Gastrocnemius medialis (tissue), 4 donors: Measurements from ENCODE around the gene SLC25A22. TPM values are rescaled to one million over a fixed set of nuclear protein-coding genes. Genes with fewer than 3 reads are reported as not detected.
A peak's percentile ranks its signal among the peaks of the same experiment; 100 is the strongest.

Experiments
- ATAC-seq, 2 donors: fragments of 150-250 bp; one replicate each; pipeline ENCODE4 v1.9.1; 2016
- DNase-seq, 2 donors: peaks; one replicate each; pipeline ENCODE4 v3.0.0-alpha.2; 2019
- H3K27ac ChIP-seq, 4 donors: fragments of 200-600 bp; sonication (generic); 1 replicate in 1 of 4; 2 replicates in 3 of 4; pipeline ENCODE4 v1.5.1; 2016 to 2018; ENCODE audit warnings: mild to moderate bottlenecking in 2 of 4, moderate library complexity in 1 of 4
- H3K27me3 ChIP-seq, 3 donors: fragments of 200-600 bp; sonication (generic) in 2 of 3; 1 replicate in 1 of 3; 2 replicates in 2 of 3; pipeline versions ENCODE4 v1.5.1 to v1.6.0; 2016 to 2019; ENCODE audit warnings: mild to moderate bottlenecking in 1 of 3, moderate library complexity in 1 of 3
- H3K36me3 ChIP-seq, 2 donors: fragments of 200-600 bp; sonication (generic) in 1 of 2; one replicate each; pipeline ENCODE4 v1.5.1; 2017 to 2018
- H3K4me1 ChIP-seq, 2 donors: fragments of 200-600 bp; sonication (generic) in 1 of 2; one replicate each; pipeline ENCODE4 v1.5.1; 2016 to 2017; ENCODE audit warnings: mild to moderate bottlenecking in 2 of 2
- H3K4me3 ChIP-seq, 4 donors: fragments of 200-600 bp; sonication (generic) in 3 of 4; 1 replicate in 1 of 4; 2 replicates in 3 of 4; pipeline ENCODE4 v1.5.1; 2016 to 2019; ENCODE audit warnings: mild to moderate bottlenecking in 2 of 4
- H3K9me3 ChIP-seq, 3 donors: fragments of 200-600 bp; sonication (generic) in 2 of 3; 1 replicate in 1 of 3; 2 replicates in 2 of 3; pipeline ENCODE4 v1.5.1; 2016 to 2019
- CTCF ChIP-seq, 5 experiments: fragments of 450-650 bp in 3 of 5; fragments of 200-600 bp in 2 of 5; sonication (generic) in 2 of 5; IDR thresholded peaks in 4 of 5; conservative IDR thresholded peaks in 1 of 5; 1 replicate in 4 of 5; 2 replicates in 1 of 5; pipeline ENCODE4 v1.5.1; 2016 to 2019; ENCODE audit warnings: antibody characterized with exemption in 5 of 5, mild to moderate bottlenecking in 3 of 5, moderate library complexity in 3 of 5
- POLR2A ChIP-seq, 2 donors: fragments of 450-650 bp; IDR thresholded peaks; one replicate each; pipeline ENCODE4 v1.6.1; 2017; ENCODE audit warnings: antibody characterized with exemption in 2 of 2, mild to moderate bottlenecking in 2 of 2, moderate library complexity in 2 of 2
- in situ Hi-C, 4 donors: fragments of 200-750 bp; cut with MboI; loops; one replicate each; pipeline versions ENCODE4 v1.15.0 to v1.8.0; 2017; ENCODE audit warnings: low sequenced_read_pairs in 4 of 4
- intact Hi-C: fragments of 100-400 bp; cut with DNase I; formaldehyde crosslinking; loops from one replicate; pipeline ENCODE4 v1.15.1; 2023; ENCODE audit warnings: low total_unique reads
- total RNA-seq, 4 donors: library from RNA; depleted of rRNA; stranded (reverse); fragments of >200 nt; gene quantifications; one replicate each; pipeline versions ENCODE4 v1.1.0 to v1.2.3, GENCODE V29; 2016

Gene SLC25A22
- total RNA-seq, 4 donors from 2014 or later, result 0.80 to 1.5 (median 1.0) TPM; not detected in 1

GRCh38 chr11:747158-748006, 50.7 kb downstream of the SLC25A22 start, which contains the start of gene TALDO1:
TALDO1 (plus strand) TSS chr11:747464; CDS start chr11:747482, 18 bp downstream.
- TF ChIP-seq POLR2A (IDR thresholded peaks at IDR 0.05), result peak; percentile 77 to 92
- TF ChIP-seq CTCF (IDR thresholded peaks at IDR 0.05 in 4 of 5, conservative IDR thresholded peaks at IDR 0.05 in 1 of 5), result peak in 4 of 5 experiments; percentile 9 to 46 (median 27)
- in situ Hi-C loops (loop anchor here in 1 of 4 donors (25.0 kb wide), 1 partner anchor 185 kb away; the partner anchor contains the start of genes LMNTD2 and RASSF7), intact Hi-C loops (loop anchor here (1.0 to 5.0 kb wide), 4 partner anchors 17 to 51 kb away; partner anchors contain the start of genes DEAF1, GATD1, SLC25A22 and TMEM80)
- Histone ChIP-seq H3K27ac (peak within 1 kb of the TSS; percentile 78 to 98 (median 93)), H3K4me1 (peaks cover 13 to 16% of the 10 kb centered on the region in 2 donors), H3K36me3 (no peaks in the 10 kb centered on the region), H3K27me3 (no peaks in the 10 kb centered on the region), H3K9me3 (no peaks in the 10 kb centered on the region), H3K4me3 (peak within 1 kb of the TSS; percentile 67 to 99 (median 85))
- peak; percentile 83 to 88 for DNase-seq
- peak; percentile 91 to 92 for ATAC-seq

DNA sequence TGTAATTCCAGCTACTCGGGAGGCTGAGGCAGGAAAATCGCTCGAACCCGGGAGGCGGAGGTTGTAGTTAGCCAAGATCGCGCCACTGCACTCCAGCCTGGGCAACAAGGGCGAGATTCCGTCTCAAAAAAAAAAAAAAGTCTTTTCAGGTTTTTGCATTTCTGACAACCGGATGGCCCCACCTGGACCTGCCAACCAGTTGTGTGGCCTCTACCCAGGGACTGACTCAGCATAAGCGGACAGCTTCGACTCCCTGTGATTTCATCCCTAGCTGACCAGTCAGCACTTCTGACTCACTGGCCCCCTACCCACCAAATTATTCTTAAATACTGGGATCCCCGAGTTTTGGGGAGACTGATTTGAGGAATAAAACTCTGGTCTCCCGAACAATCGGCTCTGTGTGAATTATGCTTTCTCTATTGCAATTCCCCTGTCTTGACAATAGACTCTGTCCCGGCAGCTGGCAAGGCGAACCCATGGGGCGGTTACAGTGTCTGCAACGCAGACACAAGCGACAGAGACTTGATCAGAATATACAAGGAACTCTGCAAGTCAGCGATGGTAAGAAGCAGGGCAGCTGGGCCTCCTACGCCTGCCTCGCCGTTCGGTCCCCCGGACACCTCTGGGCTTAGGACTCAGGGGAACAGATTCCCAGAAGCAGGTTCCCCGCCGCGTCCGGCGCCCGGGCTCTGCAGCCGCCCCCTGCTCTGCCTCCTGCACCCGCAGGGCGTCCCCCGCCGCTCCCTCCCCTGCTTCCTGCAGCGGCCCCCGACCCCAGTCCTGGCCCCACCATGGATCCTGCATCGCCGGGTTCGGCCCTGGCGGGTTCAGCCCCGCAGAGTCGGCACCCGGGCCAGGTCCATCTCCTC, 51.6 kb downstream of the SLC25A22 start:
- Histone ChIP-seq H3K27ac (peak overlapping the region; percentile 78 to 98 (median 93)), H3K9me3 (no peaks in the 10 kb centered on the region), H3K27me3 (no peaks in the 10 kb centered on the region), H3K4me1 (peaks cover 13 to 16% of the 10 kb centered on the region in 2 donors), H3K36me3 (no peaks in the 10 kb centered on the region), H3K4me3 (peak overlapping the region; percentile 67 to 99 (median 85))
- TF ChIP-seq POLR2A (IDR thresholded peaks at IDR 0.05), result no peak
- TF ChIP-seq CTCF (IDR thresholded peaks at IDR 0.05 in 4 of 5, conservative IDR thresholded peaks at IDR 0.05 in 1 of 5), result no peak
- intact Hi-C loops (loop anchor here (1.0 to 5.0 kb wide), 3 partner anchors 31 to 52 kb away; partner anchors contain the start of genes DEAF1, GATD1, SLC25A22 and TMEM80), in situ Hi-C loops (loop anchor here in 1 of 4 donors (25.0 kb wide), 1 partner anchor 184 kb away; the partner anchor contains the start of genes LMNTD2 and RASSF7)
- DNase-seq (peak in 1 of 2 donors; percentile 44), ATAC-seq (peak; percentile 38 to 65)

DNA sequence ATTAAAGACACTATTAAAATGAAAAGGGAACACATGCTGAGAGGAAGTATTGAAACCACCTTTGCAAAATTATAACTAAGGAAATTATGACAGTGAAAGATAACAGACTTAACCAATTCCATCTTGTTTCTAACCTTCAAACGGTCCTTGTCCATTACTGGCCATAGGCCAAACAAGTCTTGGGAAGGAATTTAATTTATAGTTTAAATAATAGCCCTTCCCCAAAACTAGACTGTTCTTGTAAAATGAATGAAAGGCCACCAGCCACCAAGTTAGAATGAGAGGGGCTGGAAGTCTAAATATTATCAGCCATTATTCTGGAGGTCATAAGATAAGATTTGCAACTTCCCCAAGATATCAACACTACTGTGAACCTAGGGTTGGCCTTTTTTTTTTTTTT, 52.7 kb downstream of the SLC25A22 start:
- no peak for TF ChIP-seq POLR2A (IDR thresholded peaks at IDR 0.05)
- TF ChIP-seq CTCF (IDR thresholded peaks at IDR 0.05 in 4 of 5, conservative IDR thresholded peaks at IDR 0.05 in 1 of 5), result no peak
- no peak overlapping the region for H3K27ac ChIP-seq
- H3K36me3 ChIP-seq, result no peaks in the 10 kb centered on the region
- H3K27me3 ChIP-seq, result no peaks in the 10 kb centered on the region
- intact Hi-C loops, result loop anchor here (5.0 kb wide), 1 partner anchor 48 kb away; the partner anchor contains the start of genes DEAF1 and TMEM80
- no peak overlapping the region for H3K4me3 ChIP-seq
- no peak for ATAC-seq
- in situ Hi-C loops, result loop anchor here in 1 of 4 donors (25.0 kb wide), 1 partner anchor 183 kb away; the partner anchor contains the start of genes LMNTD2 and RASSF7
- H3K9me3 ChIP-seq, result no peaks in the 10 kb centered on the region
- H3K4me1 ChIP-seq, result peaks cover 13 to 16% of the 10 kb centered on the region in 2 donors
- DNase-seq, result no peak

DNA sequence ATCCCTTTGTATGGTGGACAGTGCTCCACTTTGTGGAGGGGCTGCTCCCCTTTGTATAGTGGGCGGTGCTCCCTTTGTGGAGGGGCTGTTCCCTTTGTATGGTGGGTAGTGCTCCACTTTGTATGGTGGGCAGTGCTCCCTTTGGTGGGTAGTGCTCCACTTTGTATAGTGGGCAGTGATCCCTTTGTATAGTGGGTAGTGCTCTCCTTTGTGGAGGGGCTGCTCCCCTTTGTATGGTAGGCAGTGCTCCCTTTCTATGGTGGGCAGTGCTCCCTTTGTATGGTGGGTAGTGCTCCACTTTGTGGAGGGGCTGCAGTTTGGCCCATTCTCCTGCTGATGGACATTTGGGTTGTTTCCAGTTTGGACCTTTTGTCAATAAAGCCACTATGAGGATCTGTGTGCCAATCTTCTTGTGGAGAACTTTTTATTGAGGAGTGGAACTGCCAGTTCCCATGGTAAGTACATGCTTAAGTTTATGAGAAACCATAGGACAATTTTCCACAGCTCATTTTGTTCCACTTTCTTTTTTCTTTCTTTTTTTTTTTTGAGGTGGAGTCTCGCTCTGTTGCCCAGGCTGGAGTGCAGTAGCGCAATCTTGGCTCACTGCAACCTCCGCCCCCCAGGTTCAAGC, 55.4 kb downstream of the SLC25A22 start:
- intact Hi-C loops (no loop called here), in situ Hi-C loops (loop anchor here in 1 of 4 donors (25.0 kb wide), 1 partner anchor 180 kb away; the partner anchor contains the start of genes LMNTD2 and RASSF7)
- no peaks in the 10 kb centered on the region for H3K36me3 ChIP-seq
- no peaks in the 10 kb centered on the region for H3K27me3 ChIP-seq
- peaks cover 0 to 6% of the 10 kb centered on the region in 2 donors for H3K4me1 ChIP-seq
- H3K27ac ChIP-seq, result no peak overlapping the region
- no peak overlapping the region for H3K4me3 ChIP-seq
- DNase-seq, result no peak
- ATAC-seq, result no peak
- no peaks in the 10 kb centered on the region for H3K9me3 ChIP-seq
- TF ChIP-seq CTCF (IDR thresholded peaks at IDR 0.05 in 4 of 5, conservative IDR thresholded peaks at IDR 0.05 in 1 of 5) (no peak), POLR2A (IDR thresholded peaks at IDR 0.05) (no peak)
